ENCODE measurements around the gene ABCD4. TPM values are rescaled to one million over a fixed set of nuclear protein-coding genes. Genes with fewer than 3 reads are reported as not detected.

The ABCD4 gene
- total and polyA plus RNA-seq, 10 donors, result 37.2 to 99.4 (median 68.8) TPM

GRCh38 chr14:74243051-74243450 is 59.7 kb downstream of the ABCD4 start:
- WGBS, 5 donors, result 13 to 28% (median 17%) methylated on average over 5 of the region's 5 CpGs
- Histone ChIP-seq H3K27ac (no peak overlapping the region), H3K27me3 (replicated peaks in 1 of 7) (peaks cover 19 to 99% (median 69%) of the 10 kb centered on the region in 7 donors)

GRCh38 chr14:74242780-74243042 is 60.0 kb downstream of the ABCD4 start:
- intact Hi-C loops (cut with DNase I; ENCODE audit: low total_unique reads), result no loop called here
- H3K27me3 ChIP-seq (replicated peaks in 1 of 7), result peaks cover 19 to 99% (median 72%) of the 10 kb centered on the region in 7 donors
- H3K27ac ChIP-seq, result no peak overlapping the region
- no peaks in the 10 kb centered on the region for H3K9me3 ChIP-seq
- H3K4me1 ChIP-seq, result peaks cover 13 to 33% (median 28%) of the 10 kb centered on the region in 6 donors
- H3K36me3 ChIP-seq, result no peaks in the 10 kb centered on the region
- TF ChIP-seq POLR2A (IDR thresholded peaks at IDR 0.05), result no peak
- TF ChIP-seq POLR2AphosphoS5 (IDR thresholded peaks at IDR 0.05), result no peak
- TF ChIP-seq CTCF (IDR thresholded peaks at IDR 0.05 in 8 of 11, conservative IDR thresholded peaks at IDR 0.05 in 3 of 11), result no peak
- 26 to 31% (median 30%) methylated on average over 4 of the region's 4 CpGs for WGBS, 5 donors
- no peak for DNase-seq
- no peak overlapping the region for H3K4me3 ChIP-seq

More at GRCh38 chr14:74243051-74243450, 59.7 kb downstream of the ABCD4 start:
- no peak for TF ChIP-seq CTCF (IDR thresholded peaks at IDR 0.05 in 8 of 11, conservative IDR thresholded peaks at IDR 0.05 in 3 of 11)
- H3K36me3 ChIP-seq, result no peaks in the 10 kb centered on the region
- no peak overlapping the region for H3K4me3 ChIP-seq
- H3K4me1 ChIP-seq, result peaks cover 13 to 33% (median 28%) of the 10 kb centered on the region in 6 donors
- DNase-seq, result no peak
- intact Hi-C loops (cut with DNase I; ENCODE audit: low total_unique reads), result no loop called here
- H3K9me3 ChIP-seq, result no peaks in the 10 kb centered on the region

- Histone ChIP-seq H3K27me3 (replicated peaks in 1 of 7) (peaks cover 19 to 99% (median 72%) of the 10 kb centered on the region in 7 donors), H3K36me3 (no peaks in the 10 kb centered on the region), H3K27ac (no peak overlapping the region), H3K4me3 (peak overlapping the region in 1 of 8 donors; percentile 65), H3K9me3 (no peaks in the 10 kb centered on the region), H3K4me1 (peaks cover 13 to 33% (median 28%) of the 10 kb centered on the region in 6 donors)
- DNase-seq, result no peak
- TF ChIP-seq POLR2AphosphoS5 (IDR thresholded peaks at IDR 0.05) (peak in 1 of 3 donors; percentile 39), CTCF (IDR thresholded peaks at IDR 0.05 in 8 of 11, conservative IDR thresholded peaks at IDR 0.05 in 3 of 11) (no peak)
- intact Hi-C loops (cut with DNase I; ENCODE audit: low total_unique reads), result no loop called here
- WGBS, 5 donors, result 10 to 14% (median 11%) methylated on average over 28 of the region's 28 CpGs
These were observed 60.5 kb downstream of the ABCD4 start for GRCh38 chr14:74242021-74242779.

GRCh38 chr14:74241652-74242017 is 61.1 kb downstream of the ABCD4 start:
- Histone ChIP-seq H3K27me3 (replicated peaks in 1 of 7) (peaks cover 19 to 99% (median 72%) of the 10 kb centered on the region in 7 donors), H3K9me3 (no peaks in the 10 kb centered on the region), H3K27ac (no peak overlapping the region), H3K4me1 (peaks cover 13 to 33% (median 28%) of the 10 kb centered on the region in 6 donors), H3K36me3 (no peaks in the 10 kb centered on the region), H3K4me3 (peak overlapping the region in 4 of 8 donors; percentile 20 to 65 (median 34))
- intact Hi-C loops (cut with DNase I; ENCODE audit: low total_unique reads), result no loop called here
- no peak for DNase-seq
- no peak for TF ChIP-seq CTCF (IDR thresholded peaks at IDR 0.05 in 8 of 11, conservative IDR thresholded peaks at IDR 0.05 in 3 of 11)
- no peak for TF ChIP-seq POLR2AphosphoS5 (IDR thresholded peaks at IDR 0.05)
- no peak for TF ChIP-seq POLR2A (IDR thresholded peaks at IDR 0.05)
- WGBS, 5 donors, result 10 to 13% (median 12%) methylated on average over 14 of the region's 14 CpGs
